Smooth muscle cell (in vitro differentiated cells): Measurements from ENCODE around the gene DXO. TPM values are rescaled to one million over a fixed set of nuclear protein-coding genes. Genes with fewer than 3 reads are reported as not detected.

Experiments used
- DNase-seq: peaks from one replicate; lab custom pipeline; 2025; ENCODE audit not compliant: unreplicated experiment; lab: John Stamatoyannopoulos, UW
- H2AFZ ChIP-seq: fragments of 200-600 bp; sonication (generic); 2 replicates; pipeline ENCODE4 v1.6.0; 2016; ENCODE audit warnings: antibody characterized with exemption, low read depth, mild to moderate bottlenecking
- H3F3A ChIP-seq: fragments of 200-600 bp; sonication (generic); 2 replicates; pipeline ENCODE4 v1.6.0; 2017; ENCODE audit warnings: antibody characterized with exemption, low read depth
- H3K27ac ChIP-seq: fragments of 200-600 bp; sonication (generic); 2 replicates; pipeline ENCODE4 v1.5.1; 2016; ENCODE audit warnings: low read depth, mild to moderate bottlenecking
- H3K27me3 ChIP-seq: fragments of 200-600 bp; sonication (generic); 2 replicates; pipeline ENCODE4 v1.6.1; 2016; ENCODE audit warnings: low read depth, mild to moderate bottlenecking
- H3K36me3 ChIP-seq: fragments of 200-600 bp; sonication (generic); 2 replicates; pipeline ENCODE4 v1.5.1; 2016; ENCODE audit warnings: low read depth
- H3K4me1 ChIP-seq: fragments of 200-600 bp; sonication (generic); 2 replicates; pipeline ENCODE4 v1.5.1; 2016; ENCODE audit warnings: low read depth
- H3K4me2 ChIP-seq: fragments of 200-600 bp; sonication (generic); 2 replicates; pipeline ENCODE4 v1.6.0; 2016; ENCODE audit warnings: mild to moderate bottlenecking
- H3K4me3 ChIP-seq: fragments of 200-600 bp; sonication (generic); 2 replicates; pipeline ENCODE4 v1.5.1; 2016; ENCODE audit warnings: mild to moderate bottlenecking
- H3K79me2 ChIP-seq: fragments of 200-600 bp; sonication (generic); 2 replicates; pipeline ENCODE4 v1.6.0; 2016; ENCODE audit warnings: low read depth, mild to moderate bottlenecking
- H3K9ac ChIP-seq: fragments of 200-600 bp; sonication (generic); 2 replicates; pipeline ENCODE4 v1.6.0; 2016; ENCODE audit warnings: low read depth
- H3K9me3 ChIP-seq: fragments of 200-600 bp; sonication (generic); replicated peaks from 2 replicates; pipeline ENCODE4 v1.5.1; 2016; ENCODE audit warnings: low read depth
- H4K20me1 ChIP-seq: fragments of 200-600 bp; sonication (generic); 2 replicates; pipeline ENCODE4 v1.6.0; 2016; ENCODE audit warnings: low read depth
- CTCF ChIP-seq: fragments of 200-600 bp; sonication (generic); IDR thresholded peaks from 2 replicates; pipeline ENCODE4 v1.5.1; 2017; ENCODE audit warnings: borderline replicate concordance, mild to moderate bottlenecking, antibody characterized with exemption; ENCODE audit not compliant: insufficient read depth, poor library complexity, severe bottlenecking
- whole genome bisulfite sequencing: methylation state at CpG from one replicate; pipeline ENCODE4 v1.1.7; 2016; ENCODE audit warnings: low lambda C conversion rate; 5-methylcytosine and 5-hydroxymethylcytosine counted together
- polyA plus RNA-seq: library from polyadenylated mRNA; unstranded; fragments of >200 nt; fragmentation: Nextera tagmentation; extraction: Ambion mirVana; gene quantifications from 2 replicates; pipeline ENCODE4 v1.2.1, GENCODE V29; 2016
- total RNA-seq: library from RNA; depleted of rRNA; stranded (reverse); fragments of >200 nt; gene quantifications from 2 replicates; pipeline ENCODE4 v1.2.3, GENCODE V29; 2014

Gene DXO
- total and polyA plus RNA-seq, 2 experiments from 2014 or later: 11.0 to 21.9 TPM

GRCh38 chr6:31943742-31944141, 28.2 kb downstream of the DXO start:
- WGBS: 80% methylated on average over 3 of the region's 3 CpGs
- no peak overlapping the region for H2AFZ ChIP-seq
- no peaks in the 10 kb centered on the region for H3K79me2 ChIP-seq
- H4K20me1 ChIP-seq: no peaks in the 10 kb centered on the region
- H3K27me3 ChIP-seq: peaks cover 18% of the 10 kb centered on the region
- H3K4me1 ChIP-seq: no peaks in the 10 kb centered on the region
- no peaks in the 10 kb centered on the region for H3K9me3 ChIP-seq
- H3K4me2 ChIP-seq: no peak overlapping the region
- no peaks in the 10 kb centered on the region for H3F3A ChIP-seq
- no peak for TF ChIP-seq CTCF
- DNase-seq: no peak
- H3K4me3 ChIP-seq: no peak overlapping the region
- H3K9ac ChIP-seq: no peak overlapping the region
- no peak overlapping the region for H3K27ac ChIP-seq
- no peaks in the 10 kb centered on the region for H3K36me3 ChIP-seq

GRCh38 chr6:31940256-31940664, 31.7 kb downstream of the DXO start:
- H3K4me3 ChIP-seq: no peak overlapping the region
- H3K4me1 ChIP-seq: no peaks in the 10 kb centered on the region
- H3K27ac ChIP-seq: no peak overlapping the region
- H3K79me2 ChIP-seq: no peaks in the 10 kb centered on the region
- TF ChIP-seq CTCF: no peak
- H3K4me2 ChIP-seq: no peak overlapping the region
- H3K9me3 ChIP-seq: no peaks in the 10 kb centered on the region
- no peaks in the 10 kb centered on the region for H4K20me1 ChIP-seq
- H3F3A ChIP-seq: no peaks in the 10 kb centered on the region
- H3K27me3 ChIP-seq: peaks cover 19% of the 10 kb centered on the region
- no peaks in the 10 kb centered on the region for H3K36me3 ChIP-seq
- WGBS: 36% methylated on average over 6 of the region's 6 CpGs
- no peak for DNase-seq
- no peak overlapping the region for H2AFZ ChIP-seq
- no peak overlapping the region for H3K9ac ChIP-seq

- H3K4me3 ChIP-seq: no peak overlapping the region
- H3K36me3 ChIP-seq: no peaks in the 10 kb centered on the region
- no peaks in the 10 kb centered on the region for H3K4me1 ChIP-seq
- H3K9me3 ChIP-seq: no peaks in the 10 kb centered on the region
- H3F3A ChIP-seq: no peaks in the 10 kb centered on the region
- no peaks in the 10 kb centered on the region for H4K20me1 ChIP-seq
- no peaks in the 10 kb centered on the region for H3K79me2 ChIP-seq
- H3K27me3 ChIP-seq: peaks cover 4% of the 10 kb centered on the region
- no peak overlapping the region for H2AFZ ChIP-seq
- no peak for DNase-seq
- TF ChIP-seq CTCF: no peak
- no peak overlapping the region for H3K4me2 ChIP-seq
- 87% methylated on average over 9 of the region's 9 CpGs for WGBS
- H3K27ac ChIP-seq: no peak overlapping the region
- H3K9ac ChIP-seq: no peak overlapping the region
Observed at GRCh38 chr6:31935823-31936222, 36.1 kb downstream of the DXO start.

GRCh38 chr6:31935021-31935420, 36.9 kb downstream of the DXO start:
- WGBS: 88% methylated on average over 3 of the region's 3 CpGs
- Histone ChIP-seq H3K36me3 (no peaks in the 10 kb centered on the region), H3K27me3 (peaks cover 4% of the 10 kb centered on the region), H3K4me2 (no peak overlapping the region), H2AFZ (no peak overlapping the region), H3K9me3 (no peaks in the 10 kb centered on the region), H3K27ac (no peak overlapping the region), H3F3A (no peaks in the 10 kb centered on the region), H3K4me3 (no peak overlapping the region), H3K9ac (no peak overlapping the region), H4K20me1 (no peaks in the 10 kb centered on the region), H3K4me1 (no peaks in the 10 kb centered on the region), H3K79me2 (no peaks in the 10 kb centered on the region)
- no peak for TF ChIP-seq CTCF
- DNase-seq: no peak
